ENCODE measurements around the gene ACER2.
"Not testable (repeated sequence)": the region's sequence is repeated elsewhere in the genome, so short reads cannot be mapped to it uniquely, and the experiment has no call there.

ACER2 gene

GRCh38 chr9:19409401-19410194 is 789 bp downstream of the ACER2 start:
- no peak for DNase-seq

GRCh38 chr9:19410195-19410503 is 1.3 kb downstream of the ACER2 start:
- DNase-seq: no peak

- DNase-seq: no peak
These were observed 1.8 kb downstream of the ACER2 start for GRCh38 chr9:19410594-19410993.

GRCh38 chr9:19411316-19411715 is 2.5 kb downstream of the ACER2 start:
- DNase-seq: no peak

GRCh38 chr9:19413456-19413855 is 4.6 kb downstream of the ACER2 start:
- DNase-seq: not testable (repeated sequence)

GRCh38 chr9:19416143-19416542 is 7.3 kb downstream of the ACER2 start:
- no peak for DNase-seq

- no peak for DNase-seq
These were observed 12.1 kb downstream of the ACER2 start for GRCh38 chr9:19420877-19421276.

- DNase-seq: no peak
These were observed 14.4 kb downstream of the ACER2 start for GRCh38 chr9:19423163-19423562.

GRCh38 chr9:19424176-19424779 is 15.5 kb downstream of the ACER2 start:
- no peak for DNase-seq

- DNase-seq: no peak
These were observed 20.8 kb downstream of the ACER2 start for GRCh38 chr9:19429595-19429994.

- DNase-seq: no peak
These were observed 21.5 kb downstream of the ACER2 start for GRCh38 chr9:19430201-19430760.

GRCh38 chr9:19431361-19432171 is 22.8 kb downstream of the ACER2 start:
- no peak for DNase-seq

- DNase-seq: no peak
These were observed 23.7 kb downstream of the ACER2 start for GRCh38 chr9:19432473-19432872.

GRCh38 chr9:19433729-19434128 is 24.9 kb downstream of the ACER2 start:
- DNase-seq: not testable (repeated sequence)

- DNase-seq: no peak
These were observed 31.6 kb downstream of the ACER2 start for GRCh38 chr9:19440376-19440775.

- no peak for DNase-seq
These were observed 32.2 kb downstream of the ACER2 start for GRCh38 chr9:19440823-19441580.

- no peak for DNase-seq
These were observed 32.9 kb downstream of the ACER2 start for GRCh38 chr9:19441730-19442129.

GRCh38 chr9:19442240-19442639 is 33.4 kb downstream of the ACER2 start:
- no peak for DNase-seq

GRCh38 chr9:19445452-19445851 is 36.6 kb downstream of the ACER2 start:
- no peak for DNase-seq

GRCh38 chr9:19446361-19446861 is 37.6 kb downstream of the ACER2 start:
- DNase-seq: no peak

- DNase-seq: no peak
These were observed 42.7 kb downstream of the ACER2 start for GRCh38 chr9:19451240-19452087.

- no peak for DNase-seq
These were observed 47.6 kb downstream of the ACER2 start for GRCh38 chr9:19456426-19456825.
